D341Med (cell line): ENCODE results near the gene TNS3.

Source experiments
- DNase-seq: peaks from one replicate; pipeline ENCODE4 v3.0.0; 2012; ENCODE audit warnings: low spot score

The TNS3 gene

GRCh38 chr7:47226696-47227095 lies 355.2 kb downstream of the TNS3 start:
- no peak for DNase-seq

GRCh38 chr7:47225387-47226131 lies 356.4 kb downstream of the TNS3 start:
- no peak for DNase-seq
